ENCODE data around the gene ESRRB.

- TF ChIP-seq POLR2AphosphoS5 (IDR thresholded peaks at IDR 0.05; ENCODE audit: low read depth, low read length) = no peak
- no peak for TF ChIP-seq SIN3A (IDR thresholded peaks at IDR 0.05; ENCODE audit: borderline replicate concordance, insufficient read depth, low read length)
- no peak for TF ChIP-seq TAF1 (IDR thresholded peaks at IDR 0.05; ENCODE audit: borderline replicate concordance, insufficient read depth, low read length)
- TF ChIP-seq REST (IDR thresholded peaks at IDR 0.05; ENCODE audit: insufficient read depth in 1 of 2, low read depth in 2 of 2, low read length in 2 of 2) = no peak
Observed at GRCh38 chr14:76329154-76329928, 46.6 kb upstream of the ESRRB start.

All from PFSK-1 (cell line).